H9 (cell line): ENCODE measurements around the gene ZBTB44. TPM values are rescaled to one million over a fixed set of nuclear protein-coding genes. Genes with fewer than 3 reads are reported as not detected.

Source experiments
- DNase-seq: peaks from one replicate; pipeline ENCODE4 v3.0.0-alpha.2; 2017
- H2AFZ ChIP-seq: one replicate; pipeline ENCODE4 v1.6.1; 2013; ENCODE audit warnings: mild to moderate bottlenecking, low read length, control low read depth, moderate library complexity
- H2AK5ac ChIP-seq: 2 replicates; pipeline ENCODE4 v1.6.1; 2013; ENCODE audit warnings: low read length, control low read depth, mixed read lengths; ENCODE audit not compliant: insufficient read length
- H2BK120ac ChIP-seq: one replicate; pipeline ENCODE4 v1.6.1; 2013; ENCODE audit warnings: low read depth, mild to moderate bottlenecking, low read length, control low read depth, inconsistent platforms; ENCODE audit not compliant: poor library complexity, severe bottlenecking
- H2BK12ac ChIP-seq: 2 replicates; pipeline ENCODE4 v1.6.1; 2013; ENCODE audit warnings: low read length, control low read depth, mixed read lengths, low read depth; ENCODE audit not compliant: insufficient read length
- H2BK15ac ChIP-seq: 2 replicates; pipeline ENCODE4 v1.6.1; 2013; ENCODE audit warnings: low read depth, low read length, control low read depth
- H2BK20ac ChIP-seq: one replicate; pipeline ENCODE4 v1.6.1; 2013; ENCODE audit warnings: low read depth, mild to moderate bottlenecking, low read length, control low read depth, inconsistent platforms; ENCODE audit not compliant: poor library complexity, severe bottlenecking
- H2BK5ac ChIP-seq: 2 replicates; pipeline ENCODE4 v1.6.1; 2013; ENCODE audit warnings: low read length, control low read depth, mixed read lengths; ENCODE audit not compliant: insufficient read length
- H3K14ac ChIP-seq: 2 replicates; pipeline ENCODE4 v1.6.1; 2013; ENCODE audit warnings: low read length, control low read depth; ENCODE audit not compliant: insufficient read depth
- H3K18ac ChIP-seq: 2 replicates; pipeline ENCODE4 v1.6.1; 2013; ENCODE audit warnings: low read depth, mild to moderate bottlenecking, mixed read lengths, low read length, control low read depth; ENCODE audit not compliant: insufficient read length
- H3K23ac ChIP-seq: 2 replicates; pipeline ENCODE4 v1.6.1; 2013; ENCODE audit warnings: low read length, control low read depth, mixed read lengths, low read depth; ENCODE audit not compliant: insufficient read length
- H3K23me2 ChIP-seq: 2 replicates; pipeline ENCODE4 v1.6.1; 2013; ENCODE audit warnings: low read depth, mild to moderate bottlenecking, mixed read lengths, low read length, control low read depth; ENCODE audit not compliant: insufficient read length, poor library complexity, severe bottlenecking
- H3K27ac ChIP-seq: 2 replicates; pipeline ENCODE4 v1.5.1; 2013; ENCODE audit warnings: low read length, control low read depth, mixed read lengths, low read depth; ENCODE audit not compliant: insufficient read length
- H3K27me3 ChIP-seq: 2 replicates; pipeline ENCODE4 v1.6.1; 2013; ENCODE audit warnings: low read length, control low read depth, inconsistent platforms; ENCODE audit not compliant: insufficient read depth
- H3K4ac ChIP-seq: 2 replicates; pipeline ENCODE4 v1.6.1; 2013; ENCODE audit warnings: low read depth, mild to moderate bottlenecking, control low read depth, inconsistent platforms, low read length, moderate library complexity
- H3K4me1 ChIP-seq: 2 replicates; pipeline ENCODE4 v1.6.1; 2013; ENCODE audit warnings: low read length, control low read depth, inconsistent platforms; ENCODE audit not compliant: insufficient read depth
- H3K4me2 ChIP-seq: 2 replicates; pipeline ENCODE4 v1.6.1; 2013; ENCODE audit warnings: low read length, control low read depth, mixed read lengths; ENCODE audit not compliant: insufficient read length, insufficient read depth
- H3K56ac ChIP-seq: 2 replicates; pipeline ENCODE4 v1.6.1; 2013; ENCODE audit warnings: low read depth, mild to moderate bottlenecking, mixed read lengths, low read length, control low read depth; ENCODE audit not compliant: insufficient read length
- H3K79me1 ChIP-seq: 2 replicates; pipeline ENCODE4 v1.6.1; 2013; ENCODE audit warnings: low read depth, mild to moderate bottlenecking, moderate library complexity, low read length, control low read depth, inconsistent platforms; ENCODE audit not compliant: insufficient read depth, poor library complexity, severe bottlenecking
- H3K79me2 ChIP-seq: 2 replicates; pipeline ENCODE4 v1.6.1; 2013; ENCODE audit warnings: low read length, control low read depth, inconsistent platforms; ENCODE audit not compliant: insufficient read depth
- H3K9ac ChIP-seq: 2 replicates; pipeline ENCODE4 v1.6.1; 2013; ENCODE audit warnings: low read length, control low read depth, mixed read lengths; ENCODE audit not compliant: insufficient read length; ENCODE audit errors: extremely low read depth
- H3K9me3 ChIP-seq: one replicate; pipeline ENCODE4 v1.6.1; 2013; ENCODE audit warnings: low read depth, low read length, inconsistent platforms; ENCODE audit not compliant: control insufficient read depth
- H3T11ph ChIP-seq: one replicate; pipeline ENCODE4 v1.6.1; 2013; ENCODE audit warnings: mild to moderate bottlenecking, low read length, control low read depth, inconsistent platforms
- H4K20me1 ChIP-seq: one replicate; pipeline ENCODE4 v1.6.1; 2013; ENCODE audit not compliant: control insufficient read depth, insufficient read length, insufficient read depth
- H4K5ac ChIP-seq: 2 replicates; pipeline ENCODE4 v1.6.1; 2013; ENCODE audit warnings: low read depth, mild to moderate bottlenecking, mixed read lengths, low read length, control low read depth; ENCODE audit not compliant: insufficient read length
- H4K8ac ChIP-seq: replicated peaks from 2 replicates; pipeline ENCODE4 v1.6.1; 2013; ENCODE audit warnings: low read length, control low read depth, mixed read lengths, low read depth; ENCODE audit not compliant: insufficient read length
- H4K91ac ChIP-seq: 2 replicates; pipeline ENCODE4 v1.6.1; 2013; ENCODE audit warnings: low read depth, mild to moderate bottlenecking, moderate library complexity, mixed read lengths, low read length, control low read depth; ENCODE audit not compliant: insufficient read length
- H3K27ac Mint-ChIP-seq, 3 experiments: 2 replicates in 2 of 3; 3 replicates in 1 of 3; pipeline ENCODE4 v1.8.0; 2020 to 2021; ENCODE audit warnings: mixed read lengths in 3 of 3, mild to moderate bottlenecking in 1 of 3, moderate library complexity in 1 of 3
- H3K27me3 Mint-ChIP-seq: 2 replicates; pipeline ENCODE4 v1.8.0; 2021; ENCODE audit warnings: low read depth, mild to moderate bottlenecking, moderate library complexity, mixed read lengths
- H3K36me3 Mint-ChIP-seq, 3 experiments: 2 replicates in 2 of 3; 3 replicates in 1 of 3; pipeline ENCODE4 v1.8.0; 2020 to 2021; ENCODE audit warnings: low read depth in 3 of 3, mixed read lengths in 3 of 3; ENCODE audit not compliant: insufficient read depth in 1 of 3
- H3K4me1 Mint-ChIP-seq, 2 experiments: 2 replicates each; pipeline ENCODE4 v1.8.0; 2020; ENCODE audit warnings: mixed read lengths in 2 of 2
- H3K4me3 Mint-ChIP-seq, 2 experiments: 2 replicates in 1 of 2; 3 replicates in 1 of 2; pipeline ENCODE4 v1.8.0; 2020 to 2021; ENCODE audit warnings: mild to moderate bottlenecking in 2 of 2, mixed read lengths in 2 of 2, moderate library complexity in 1 of 2
- H3K9me3 Mint-ChIP-seq, 2 experiments: 2 replicates in 1 of 2; 3 replicates in 1 of 2; pipeline ENCODE4 v1.8.0; 2020; ENCODE audit warnings: mild to moderate bottlenecking in 2 of 2, mixed read lengths in 2 of 2, moderate library complexity in 1 of 2
- CTCF ChIP-seq: fragments of 200-600 bp; sonication (generic); conservative IDR thresholded peaks from 3 replicates; pipeline ENCODE4 v1.8.0; 2021; ENCODE audit warnings: antibody characterized with exemption, mild to moderate bottlenecking
- WGBS: extraction: QIAGEN DNeasy Blood & Tissue Kit; methylation state at CpG from one replicate; pipeline ENCODE4 v1.1.7; 2013; ENCODE audit warnings: missing lambda C conversion rate, low lambda C conversion rate, mixed read lengths; ENCODE audit not compliant: insufficient read length; ENCODE audit errors: extremely low coverage; 5-methylcytosine and 5-hydroxymethylcytosine counted together
- total RNA-seq: library from RNA; stranded (reverse); gene quantifications from 2 replicates; pipeline ENCODE4 v1.2.1, GENCODE V29; 2021

ZBTB44 gene
- total RNA-seq, 1 experiment from 2014 or later, result 67.7 TPM

DNA sequence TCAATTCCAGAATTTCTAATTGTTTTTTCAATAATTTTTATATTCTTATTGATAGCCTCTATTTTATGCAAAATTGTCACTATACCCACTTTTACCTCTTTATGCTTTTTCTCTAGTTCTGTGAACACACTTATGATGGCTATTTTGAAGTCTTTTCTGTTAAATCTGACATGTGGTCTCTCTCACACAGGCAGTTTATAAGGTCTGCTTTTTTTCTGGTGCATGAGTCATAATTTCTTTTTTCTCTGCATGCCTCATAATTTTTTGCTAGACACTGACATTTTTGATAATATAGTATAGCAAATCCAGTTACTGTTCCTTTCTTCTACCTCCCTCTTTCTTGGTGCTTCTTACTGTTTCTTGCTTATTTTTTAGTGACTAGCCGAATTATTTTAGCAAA, 36.0 kb downstream of the ZBTB44 start:
- Histone ChIP-seq H2AFZ (no peak overlapping the region), H4K5ac (no peak overlapping the region), H3K79me2 (peaks cover 7% of the 10 kb centered on the region; the same call in 1 of the 2 replicates), H3K27ac (no peak overlapping the region), H3K18ac (no peak overlapping the region), H4K20me1 (no peaks in the 10 kb centered on the region), H2BK5ac (no peak overlapping the region), H2BK120ac (no peak overlapping the region), H3K27me3 (no peaks in the 10 kb centered on the region), H2BK20ac (no peak overlapping the region), H3K9me3 (no peaks in the 10 kb centered on the region), H3K56ac (no peak overlapping the region), H3K4me1 (no peaks in the 10 kb centered on the region), H2BK12ac (no peak overlapping the region), H3K79me1 (no peaks in the 10 kb centered on the region), H3K23ac (no peak overlapping the region), H3K9ac (no peak overlapping the region), H3K4me2 (no peak overlapping the region), H3K14ac (no peak overlapping the region), H4K8ac (no peak overlapping the region), H2AK5ac (no peak overlapping the region), H3K23me2 (no peaks in the 10 kb centered on the region), H4K91ac (no peak overlapping the region), H3K4ac (no peak overlapping the region), H3T11ph (no peak overlapping the region), H2BK15ac (no peak overlapping the region)
- H3K9me3 Mint-ChIP-seq, result no peaks in the 10 kb centered on the region
- H3K27ac Mint-ChIP-seq, result no peak overlapping the region; a peak in 1 of 7 replicates
- DNase-seq, result no peak
- no peaks in the 10 kb centered on the region for H3K27me3 Mint-ChIP-seq
- H3K4me1 Mint-ChIP-seq, result peaks cover 13% of the 10 kb centered on the region in 2 experiments
- TF ChIP-seq CTCF, result no peak
- no peak overlapping the region; a peak in 1 of 5 replicates for H3K4me3 Mint-ChIP-seq
- peaks cover 0 to 5% (median 0%) of the 10 kb centered on the region in 3 experiments; a peak in 2 of 7 replicates for H3K36me3 Mint-ChIP-seq
- no CpG with 5 or more reads among the region's 1 CpG for WGBS
